Measurements from ENCODE around the gene SUPT7L.

The SUPT7L gene

DNA sequence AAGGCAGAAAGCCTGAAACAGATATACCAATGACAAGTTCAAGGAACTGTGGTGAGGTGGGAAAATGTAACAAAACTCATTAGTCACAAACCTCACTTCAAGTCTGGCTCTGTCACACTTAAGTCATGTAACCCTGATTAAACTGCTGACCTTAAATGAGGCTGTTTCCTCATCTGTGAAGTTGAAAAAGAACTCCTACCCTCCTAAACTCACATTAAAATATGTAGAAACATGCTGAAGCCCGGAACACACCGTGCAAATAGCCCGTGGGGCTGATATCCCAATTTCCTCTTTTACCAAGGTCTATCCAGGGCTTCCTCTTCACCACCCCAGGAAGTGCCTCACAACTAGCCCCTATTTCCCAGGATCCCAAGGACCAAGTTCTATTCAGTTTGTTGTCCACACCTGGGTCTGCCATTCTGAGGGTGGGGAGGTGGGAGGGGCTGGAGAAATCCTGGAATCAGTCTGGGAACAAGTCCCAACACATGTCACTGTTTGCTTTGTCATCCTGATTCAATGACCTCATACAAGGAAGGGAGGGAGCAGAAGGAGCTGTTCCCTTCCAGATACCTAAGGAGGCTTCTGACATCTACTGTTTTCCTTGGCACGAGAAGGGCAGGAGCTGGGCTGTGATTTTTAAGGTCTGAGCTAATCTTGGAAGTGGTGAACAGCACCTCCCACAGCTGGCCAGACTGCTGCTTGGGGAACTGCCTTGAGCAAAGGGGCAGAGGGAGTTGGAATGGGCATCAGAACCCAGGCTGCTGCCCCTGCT, 42.6 kb upstream of the SUPT7L start (continued):
- TF ChIP-seq HIC1 (tag by site-specific recombination; IDR thresholded peaks at IDR 0.05) (peak; percentile 46; the same call in 1 of the 2 replicates), ZNF600 (tag by site-specific recombination; IDR thresholded peaks at IDR 0.05) (peak; percentile 77; the same call in 1 of the 2 replicates), ZNF629 (tag by site-specific recombination; IDR thresholded peaks at IDR 0.05) (peak; percentile 97), HOXC10 (CRISPR knock-in tag; IDR thresholded peaks at IDR 0.05) (no peak), OSR2 (tag by site-specific recombination; IDR thresholded peaks at IDR 0.05) (peak; percentile 99), ZBTB8A (tag by site-specific recombination; IDR thresholded peaks at IDR 0.05) (peak; percentile 66), ZNF24 (tag by site-specific recombination; IDR thresholded peaks at IDR 0.05) (peak; percentile 76), ZFP69B (tag by site-specific recombination; IDR thresholded peaks at IDR 0.05) (peak; percentile 69; the same call in 1 of the 2 replicates), GFI1B (tag by site-specific recombination; IDR thresholded peaks at IDR 0.05) (peak; percentile 95), KLF17 (tag by site-specific recombination; IDR thresholded peaks at IDR 0.05) (peak; percentile 86), KLF7 (tag by site-specific recombination; IDR thresholded peaks at IDR 0.05; ENCODE audit: borderline replicate concordance) (0 out of 2 replicates have a peak, but pooled peaks have one; percentile 21), GLIS1 (tag by site-specific recombination; IDR thresholded peaks at IDR 0.05) (peak; percentile 63), ZNF121 (tag by site-specific recombination; IDR thresholded peaks at IDR 0.05) (no peak), TSHZ1 (tag by site-specific recombination; IDR thresholded peaks at IDR 0.05; ENCODE audit: borderline replicate concordance) (peak; percentile 86), ZNF843 (tag by site-specific recombination; IDR thresholded peaks at IDR 0.05) (peak; percentile 83), ZNF16 (tag by site-specific recombination; IDR thresholded peaks at IDR 0.05; ENCODE audit: low read depth) (no peak), ZBTB21 (tag by site-specific recombination; IDR thresholded peaks at IDR 0.05) (peak; percentile 95), PATZ1 (tag by site-specific recombination; IDR thresholded peaks at IDR 0.05) (peak; percentile 83), IKZF3 (tag by site-specific recombination; IDR thresholded peaks at IDR 0.05) (peak; percentile 77), ZSCAN23 (tag by site-specific recombination; IDR thresholded peaks at IDR 0.05) (0 out of 2 replicates have a peak, but pooled peaks have one; percentile 43), MZF1 (tag by site-specific recombination; IDR thresholded peaks at IDR 0.05; ENCODE audit: borderline replicate concordance) (peak; percentile 72; the same call in 1 of the 2 replicates), KLF16 (tag by site-specific recombination; IDR thresholded peaks at IDR 0.05) (0 out of 2 replicates have a peak, but pooled peaks have one; percentile 29), ZNF398 (tag by site-specific recombination; IDR thresholded peaks at IDR 0.05) (peak; percentile 74), ZNF76 (tag by site-specific recombination; IDR thresholded peaks at IDR 0.05; ENCODE audit: borderline replicate concordance, low read depth) (no peak), ZNF561 (tag by site-specific recombination; IDR thresholded peaks at IDR 0.05; ENCODE audit: borderline replicate concordance) (peak; percentile 17; the same call in 1 of the 2 replicates), ZNF394 (tag by site-specific recombination; IDR thresholded peaks at IDR 0.05; ENCODE audit: borderline replicate concordance) (0 out of 2 replicates have a peak, but pooled peaks have one; percentile 59)
- TF ChIP-seq, protein P1, sequence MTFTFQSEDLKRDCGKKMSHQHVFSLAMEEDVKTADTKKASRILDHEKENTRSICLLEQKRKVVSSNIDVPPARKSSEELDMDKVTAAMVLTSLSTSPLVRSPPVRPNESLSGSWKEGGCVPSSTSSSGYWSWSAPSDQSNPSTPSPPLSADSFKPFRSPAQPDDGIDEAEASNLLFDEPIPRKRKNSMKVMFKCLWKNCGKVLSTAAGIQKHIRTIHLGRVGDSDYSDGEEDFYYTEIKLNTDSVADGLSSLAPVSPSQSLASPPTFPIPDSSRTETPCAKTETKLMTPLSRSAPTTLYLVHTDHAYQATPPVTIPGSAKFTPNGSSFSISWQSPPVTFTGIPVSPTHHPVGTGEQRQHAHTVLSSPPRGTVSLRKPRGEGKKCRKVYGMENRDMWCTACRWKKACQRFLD (tag by site-specific recombination; IDR thresholded peaks at IDR 0.05), result no peak

All from HEK293 (cell line).